Fibroblast of skin of right quadriceps (primary cell): Measurements from ENCODE around the gene ACOX2.

Experiments
- DNase-seq: peaks from one replicate; pipeline ENCODE4 v3.0.0-alpha.2; 2013

The ACOX2 gene

DNA sequence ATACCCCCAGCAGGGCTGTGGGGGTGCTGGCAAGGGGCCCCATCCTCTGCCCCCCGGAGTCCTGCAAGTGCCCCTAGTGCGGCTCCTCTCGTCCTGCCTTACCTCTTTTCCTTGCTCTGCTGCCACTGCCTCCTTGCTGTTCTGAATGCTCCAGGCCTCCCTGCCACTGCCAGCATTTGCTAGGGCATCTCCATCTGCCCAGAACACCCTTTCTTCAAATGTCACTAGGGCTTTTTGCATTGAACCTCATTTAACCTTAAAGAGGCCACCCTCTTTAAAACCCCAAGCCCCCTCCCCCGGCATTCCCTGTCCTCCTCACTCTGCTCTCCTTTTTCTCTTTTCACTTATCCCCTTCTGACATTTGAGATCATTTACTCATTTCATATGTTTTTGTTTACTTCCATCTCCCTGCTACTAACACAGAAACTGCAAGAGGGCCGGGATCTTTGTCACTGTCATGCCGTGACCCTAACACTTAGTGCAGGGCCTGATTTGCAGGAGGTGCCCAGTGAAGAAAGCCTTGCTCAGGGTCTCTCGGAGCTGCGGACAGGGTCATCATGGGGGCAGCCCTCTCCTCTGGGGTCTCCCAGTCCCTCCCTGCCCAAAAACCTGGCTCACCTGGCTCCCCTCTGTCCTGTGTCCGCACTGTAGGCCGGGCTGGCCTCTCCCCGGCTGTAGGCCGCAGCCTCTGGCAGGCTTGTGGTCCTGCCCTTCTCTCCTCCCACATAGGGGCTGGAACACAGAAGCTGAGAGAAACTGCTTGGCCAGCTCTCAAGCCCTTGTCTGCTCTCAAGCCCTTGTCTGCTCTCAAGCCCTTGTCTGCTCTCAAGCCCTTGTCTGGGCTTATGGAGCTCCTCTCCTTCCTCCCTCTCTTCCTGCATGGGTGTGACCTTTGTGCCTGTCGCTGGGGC lies at the start of gene ACOX2:
TSS of gene ACOX2 (minus strand) at position 690 of the 911 bp plus-strand sequence. CDS start 2,084 bp downstream, outside the sequence.
- DNase-seq: no peak

DNA sequence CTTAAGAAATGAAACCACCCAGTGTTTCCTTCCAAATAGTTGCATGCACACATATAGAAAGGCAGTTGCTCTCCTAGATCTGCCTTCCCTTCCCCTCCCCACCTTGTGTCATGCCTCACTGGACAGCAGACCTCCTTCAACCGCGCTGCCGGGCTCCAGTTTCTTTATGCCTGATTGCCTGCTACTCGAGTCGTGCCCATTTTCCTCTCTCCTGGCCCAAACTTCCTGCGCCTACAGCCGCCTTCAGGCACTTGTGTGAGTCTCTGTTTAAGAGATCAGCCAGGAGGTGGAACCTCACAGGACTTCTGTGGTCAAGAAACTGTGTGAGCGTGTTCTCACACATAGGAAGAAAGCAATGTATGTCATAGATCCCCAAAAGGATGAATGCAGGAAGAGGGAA lies 49.0 kb upstream of the ACOX2 start:
- no peak for DNase-seq

DNA sequence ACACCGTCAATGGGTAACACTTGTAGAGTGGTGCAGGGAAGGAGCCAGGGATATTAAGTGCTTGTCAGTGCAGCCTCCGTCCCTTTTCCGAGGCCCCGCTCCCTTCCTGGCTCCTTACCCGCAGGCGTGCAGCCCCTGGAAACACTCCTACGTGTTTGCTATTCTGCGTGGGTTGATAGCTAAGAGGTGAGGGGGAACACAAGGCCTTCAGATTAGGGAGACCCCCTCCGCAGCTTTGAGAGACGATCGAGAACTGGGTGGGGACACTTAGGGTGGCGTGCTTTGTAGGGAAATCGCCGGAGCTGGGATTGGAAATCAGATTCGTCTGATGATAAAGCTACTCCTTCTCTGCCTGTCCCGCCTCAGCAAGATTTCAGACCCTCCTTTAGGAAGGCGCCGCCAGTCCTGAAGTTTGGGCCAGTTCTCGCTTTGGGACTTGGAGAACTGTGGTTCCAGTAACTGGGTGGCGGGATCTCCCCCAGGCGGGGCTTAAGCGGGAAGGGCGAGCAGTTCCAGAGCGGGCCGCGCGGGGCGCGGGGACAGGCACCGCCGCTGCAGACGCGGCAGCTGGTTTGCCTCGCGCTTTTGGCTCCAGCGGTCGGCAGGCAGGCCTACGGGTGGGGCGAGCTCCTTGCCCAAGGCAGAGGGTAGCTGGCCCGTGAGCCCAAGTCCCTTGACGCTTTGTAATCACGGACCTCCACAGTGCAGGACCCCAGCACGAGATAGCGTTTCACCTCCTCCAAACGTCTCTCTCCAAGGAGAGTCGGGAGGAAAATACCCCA lies 48.2 kb upstream of the ACOX2 start:
- DNase-seq: peak; percentile 62

DNA sequence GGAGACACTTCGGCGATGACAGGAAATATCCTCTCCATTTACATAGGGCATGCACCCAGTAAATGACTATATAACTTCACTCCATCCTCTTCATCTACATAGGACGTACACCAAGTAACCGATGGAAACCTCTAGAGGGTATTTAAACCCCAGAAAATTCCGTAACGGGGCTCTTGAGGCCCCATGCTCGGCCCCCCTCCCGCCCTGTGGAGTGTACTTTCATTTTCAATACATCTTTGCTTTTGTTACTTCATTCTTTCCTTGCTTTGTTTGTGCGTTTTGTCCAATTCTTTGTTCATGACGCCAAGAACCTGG lies 47.7 kb upstream of the ACOX2 start:
- DNase-seq: no peak

DNA sequence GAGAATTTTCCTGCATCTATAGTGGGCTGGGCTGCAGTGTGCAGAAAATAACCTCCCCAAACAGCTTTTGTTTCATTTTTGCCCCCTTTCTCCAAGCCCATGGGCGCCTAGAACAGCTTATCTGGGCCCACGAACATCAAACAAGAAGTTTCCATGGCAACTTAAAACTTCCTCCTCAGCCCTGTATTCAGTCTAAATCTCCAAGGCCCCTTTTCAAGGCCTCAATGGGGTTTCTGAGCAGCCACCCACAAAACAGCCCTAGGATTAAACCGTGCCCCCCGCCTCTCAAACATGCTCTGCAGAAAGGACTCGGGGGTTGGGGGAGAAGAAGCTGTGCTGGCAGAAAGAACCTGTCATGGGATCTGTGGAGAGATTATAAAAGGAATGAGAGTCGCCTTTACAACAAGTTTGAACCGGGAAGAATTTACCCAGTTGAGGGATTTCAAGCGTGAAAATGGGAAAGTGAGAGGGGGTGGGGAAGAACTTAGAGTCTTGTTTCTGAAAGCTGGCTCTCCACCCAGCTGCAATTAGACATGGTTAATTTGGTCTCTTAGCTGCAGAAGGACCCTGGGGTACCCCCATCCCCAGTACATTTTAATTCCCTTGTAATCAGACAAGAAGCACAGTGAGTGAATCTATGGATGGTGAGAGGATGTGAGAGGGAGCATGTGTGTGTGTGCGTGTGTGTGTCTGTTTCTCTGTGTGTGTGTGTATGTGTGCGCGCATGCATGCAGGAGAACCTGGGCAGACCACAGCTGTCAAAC lies 44.5 kb upstream of the ACOX2 start:
- DNase-seq: no peak

DNA sequence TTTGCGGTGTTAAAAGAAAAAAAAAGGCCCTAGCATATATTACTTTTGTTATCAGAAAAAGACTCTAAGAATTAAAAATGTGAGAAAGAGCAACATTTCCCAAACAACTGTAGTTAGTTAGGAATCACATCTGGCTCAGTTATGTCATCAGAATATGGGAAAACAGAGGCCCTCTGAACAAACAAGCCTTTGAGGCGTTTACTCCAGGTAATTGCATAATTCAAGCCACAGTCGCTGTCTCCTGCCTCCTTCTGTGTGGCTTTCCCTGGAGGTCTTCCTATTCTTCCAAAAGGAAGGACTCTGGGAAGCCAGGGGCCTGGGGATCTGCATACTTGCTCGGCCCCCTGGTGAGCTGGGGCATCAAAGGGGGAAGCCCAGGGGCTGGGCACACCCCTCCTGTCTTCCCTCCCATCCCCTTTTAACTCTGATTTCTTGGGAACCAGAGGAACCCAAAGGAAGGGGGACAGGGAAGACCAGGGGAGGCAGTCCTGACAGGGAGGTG lies 43.9 kb upstream of the ACOX2 start:
- no peak for DNase-seq

DNA sequence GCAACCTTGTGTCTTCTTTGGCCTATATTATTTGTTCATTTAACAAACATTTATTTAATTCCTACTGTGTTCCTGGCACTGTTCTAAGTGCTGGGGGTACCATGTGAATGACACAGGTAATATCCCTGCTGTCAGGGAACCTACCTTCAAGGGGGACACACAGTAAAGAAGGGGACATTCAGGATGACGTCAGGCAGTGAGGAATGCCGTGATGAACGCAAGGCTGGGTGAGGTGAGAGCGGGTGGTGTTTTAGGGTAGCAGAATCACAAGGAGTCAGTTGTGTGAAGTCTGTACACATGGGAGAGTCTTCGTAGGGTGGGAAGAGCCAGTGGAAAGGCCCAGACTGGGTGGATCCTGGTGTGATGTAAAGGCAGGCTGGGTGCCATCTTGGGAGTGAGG lies 41.9 kb upstream of the ACOX2 start:
- DNase-seq: no peak

DNA sequence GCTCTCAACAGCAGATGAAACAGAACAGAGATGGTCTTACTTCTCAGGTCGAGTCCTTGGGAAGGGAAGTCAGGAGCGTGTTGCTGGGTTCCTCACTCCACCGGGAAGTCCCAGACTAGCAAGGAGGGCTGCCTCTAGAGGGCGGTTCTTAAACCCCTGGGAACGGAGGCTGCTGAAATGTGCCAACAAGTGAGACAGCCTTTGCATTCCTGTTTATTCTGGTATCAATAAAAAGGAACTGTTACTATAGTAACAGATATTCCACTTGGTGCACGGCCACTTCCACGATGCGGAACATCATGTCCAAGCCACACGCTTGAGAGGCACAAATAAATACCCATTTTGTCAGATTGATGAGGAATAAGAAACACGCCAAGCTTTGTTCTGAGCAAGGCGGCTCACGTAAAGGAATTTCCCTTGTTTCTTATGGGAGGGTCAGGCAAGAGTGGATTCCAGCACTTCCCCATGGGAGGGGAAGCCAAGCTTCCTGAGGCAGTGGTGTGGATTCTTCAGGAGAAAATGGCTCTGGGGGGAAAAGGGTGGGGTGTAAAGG lies 40.4 kb upstream of the ACOX2 start, which contains the start of gene FAM107A:
TSS of gene FAM107A (minus strand) at position 123 of the 553 bp plus-strand sequence. CDS start 7,531 bp downstream, outside the sequence.
- DNase-seq: peak; percentile 26

DNA sequence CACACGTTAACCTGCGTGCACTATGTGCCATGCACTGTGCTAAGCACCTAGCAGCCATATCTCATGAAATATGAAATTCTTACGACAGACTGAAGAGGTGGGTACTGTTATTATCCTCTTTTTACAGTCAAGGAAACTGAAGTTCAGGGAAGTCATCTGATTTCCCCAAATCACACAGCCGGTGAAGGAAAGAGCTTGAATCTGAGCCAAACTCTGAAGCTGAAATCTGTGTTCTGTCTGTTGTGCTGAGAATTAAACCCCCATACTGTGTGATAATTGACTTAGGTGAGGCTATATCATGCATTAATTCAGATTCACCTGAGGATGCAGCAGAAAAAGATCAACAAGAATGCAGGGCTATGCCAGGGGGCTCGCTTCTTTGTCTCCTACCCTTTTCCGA lies 39.7 kb upstream of the ACOX2 start:
- no peak for DNase-seq

DNA sequence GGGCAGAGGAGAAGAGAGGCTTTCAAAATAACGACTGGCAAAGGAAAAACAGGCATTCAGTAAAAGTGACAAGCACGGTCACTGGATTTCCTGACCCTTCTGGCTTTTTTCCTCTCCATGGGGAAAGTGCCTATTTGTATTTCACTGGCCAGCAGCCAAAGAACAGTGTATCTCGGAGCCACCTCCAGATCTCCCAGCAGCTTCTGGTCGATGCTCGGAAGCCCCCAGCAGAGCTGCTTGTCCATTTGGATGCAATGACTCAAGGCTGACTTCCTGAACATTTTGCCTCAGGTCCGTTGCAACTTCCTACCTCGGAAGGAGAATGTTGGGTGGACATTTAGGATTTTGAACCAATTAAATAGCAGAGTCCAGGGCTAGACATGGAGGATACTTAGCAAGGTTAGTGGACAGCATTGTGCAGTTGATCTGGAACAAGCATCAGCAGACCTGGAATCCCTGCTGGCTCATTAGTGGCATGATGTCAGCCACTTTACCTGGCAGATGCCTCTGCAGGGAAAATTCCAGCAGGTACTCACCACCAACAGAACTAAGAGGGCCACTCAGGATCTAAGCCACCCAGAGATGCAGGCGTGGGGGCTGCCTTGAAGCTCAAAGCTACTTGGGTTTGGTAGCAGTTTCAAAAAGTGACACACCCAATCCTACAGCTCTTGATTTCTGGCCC lies 39.1 kb upstream of the ACOX2 start:
- no peak for DNase-seq

DNA sequence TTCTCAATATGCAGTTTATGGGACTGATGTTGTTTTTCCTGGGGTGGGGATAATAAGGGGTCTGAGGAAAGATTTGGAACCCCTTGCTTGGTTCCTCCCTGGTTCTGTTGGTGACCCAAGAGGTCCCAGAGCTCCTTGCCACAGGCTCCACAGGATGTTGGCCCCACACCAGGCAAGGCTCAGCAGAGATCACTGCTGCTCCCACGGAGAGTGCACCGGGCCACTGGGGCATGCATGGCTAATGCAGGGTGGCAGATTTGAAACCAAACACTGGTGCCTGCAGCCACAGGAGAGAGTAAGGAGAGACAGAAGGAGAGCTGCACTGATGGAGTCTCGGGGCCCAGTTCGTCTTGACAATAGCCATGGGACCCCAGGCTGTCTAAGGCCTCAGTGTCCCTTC lies 37.7 kb upstream of the ACOX2 start:
- no peak for DNase-seq

DNA sequence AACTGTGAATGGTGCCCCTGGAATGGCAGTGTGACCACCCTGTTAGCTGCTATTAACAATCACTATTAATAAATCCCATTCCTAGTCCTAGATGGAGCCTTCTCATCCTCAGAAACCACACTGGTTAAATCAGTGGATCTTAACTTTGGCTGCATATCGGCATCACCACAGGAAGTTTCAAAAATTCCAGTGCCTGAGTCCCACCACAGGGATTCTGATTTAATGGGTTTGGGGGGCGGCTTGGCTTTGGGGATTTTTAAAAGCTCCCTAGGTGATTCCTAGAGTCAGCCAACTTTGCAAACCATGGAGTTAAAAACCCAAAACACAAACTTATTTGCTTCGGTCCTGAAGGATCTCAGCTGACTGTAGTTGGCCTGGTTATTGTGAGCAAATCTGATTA lies 37.1 kb upstream of the ACOX2 start:
- peak; percentile 47 for DNase-seq

DNA sequence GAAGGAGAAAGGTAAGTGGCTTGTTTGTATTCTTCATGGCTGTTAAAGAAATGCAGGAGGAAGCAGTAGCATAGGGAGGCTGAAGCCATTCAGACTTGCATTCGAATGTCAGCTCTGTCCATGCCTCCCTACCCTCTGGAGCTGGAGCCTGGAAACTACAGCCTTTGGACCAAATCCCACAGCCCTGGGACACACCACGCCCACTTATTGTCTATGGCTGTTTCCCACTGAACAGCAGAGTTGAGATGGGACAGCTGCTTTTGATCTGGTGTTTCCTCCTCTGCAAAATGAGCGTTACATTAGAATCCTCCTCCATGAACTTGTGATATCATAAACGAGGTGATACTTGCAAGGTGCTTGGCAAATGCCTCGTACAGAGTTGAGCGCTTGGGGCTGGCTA lies 36.6 kb upstream of the ACOX2 start:
- peak; percentile 22 for DNase-seq

DNA sequence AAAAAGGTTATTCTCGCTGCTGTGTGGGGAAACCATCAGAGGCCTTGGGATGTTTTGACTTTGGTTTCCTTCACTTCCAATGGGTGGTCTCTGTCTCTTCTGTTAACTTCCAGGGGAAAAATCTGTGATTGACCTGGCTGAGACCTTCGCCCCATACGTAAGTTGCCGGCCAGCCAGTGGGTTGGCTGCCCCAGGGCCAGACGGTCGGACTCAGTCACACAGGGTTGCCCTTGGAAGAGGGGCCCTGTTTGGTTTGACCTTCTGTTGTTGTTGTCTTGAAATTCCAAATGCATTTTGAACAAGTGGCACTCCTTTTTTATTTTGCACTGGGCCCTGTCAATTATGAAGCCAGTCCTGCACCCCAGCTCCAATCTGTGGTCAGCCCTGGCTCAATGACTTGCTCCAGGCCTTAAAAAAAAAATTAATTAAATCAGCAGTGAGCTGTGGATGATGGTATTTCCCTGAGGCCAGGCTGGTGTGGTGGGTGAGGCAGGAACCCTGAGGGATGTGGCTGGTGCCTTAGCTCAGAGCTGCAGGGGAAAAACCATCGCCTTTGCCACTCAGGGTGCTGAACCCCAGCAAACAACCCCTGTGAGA lies 35.7 kb upstream of the ACOX2 start:
- DNase-seq: no peak

DNA sequence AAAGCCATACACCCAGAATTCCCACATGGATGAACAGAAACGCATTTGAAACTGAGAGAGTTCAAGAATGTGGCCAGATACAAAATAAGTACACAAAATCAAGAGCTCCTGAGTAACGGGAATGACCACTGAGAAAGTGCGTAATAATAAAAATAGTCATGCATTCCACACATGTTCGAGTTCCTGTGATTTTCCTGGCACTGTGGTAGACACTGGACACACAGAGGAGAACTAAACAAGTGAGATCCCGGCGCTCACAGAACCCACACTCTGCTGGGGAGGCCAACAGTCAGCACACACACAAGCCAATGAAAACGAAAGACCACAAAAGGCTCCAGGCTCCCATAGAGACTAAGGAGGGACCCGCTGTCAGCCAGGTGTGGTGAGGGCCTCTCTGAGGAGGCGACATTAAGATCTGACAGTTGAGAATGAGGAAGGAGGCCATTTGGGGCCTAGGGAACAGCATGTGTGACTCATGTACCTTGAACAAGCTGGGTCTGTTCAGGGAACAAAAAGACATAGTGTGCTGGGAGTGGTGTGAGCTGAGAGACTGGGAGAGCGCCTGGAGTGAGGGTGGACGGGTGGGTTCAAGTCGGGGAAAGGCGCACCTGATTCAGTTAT lies 35.1 kb upstream of the ACOX2 start:
- no peak for DNase-seq

DNA sequence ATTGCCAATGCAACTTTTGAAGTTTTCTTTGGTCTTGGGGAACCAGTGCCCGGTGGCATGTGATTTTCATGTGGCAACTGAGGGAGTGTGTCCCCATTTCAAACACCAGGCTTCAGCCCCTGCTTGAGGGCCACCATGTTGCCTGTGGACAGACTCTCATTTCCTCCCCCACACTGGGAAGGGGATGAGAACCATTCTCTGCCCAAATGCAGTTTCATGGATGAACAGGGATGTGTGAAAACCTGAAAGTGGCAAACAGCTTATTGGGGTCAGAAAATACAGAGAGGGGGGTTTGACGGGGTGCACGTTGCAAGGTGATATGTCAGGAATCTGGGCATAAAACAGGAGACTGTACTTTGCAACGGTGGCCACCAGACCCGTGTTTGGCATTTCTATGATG lies 33.9 kb upstream of the ACOX2 start:
- no peak for DNase-seq

DNA sequence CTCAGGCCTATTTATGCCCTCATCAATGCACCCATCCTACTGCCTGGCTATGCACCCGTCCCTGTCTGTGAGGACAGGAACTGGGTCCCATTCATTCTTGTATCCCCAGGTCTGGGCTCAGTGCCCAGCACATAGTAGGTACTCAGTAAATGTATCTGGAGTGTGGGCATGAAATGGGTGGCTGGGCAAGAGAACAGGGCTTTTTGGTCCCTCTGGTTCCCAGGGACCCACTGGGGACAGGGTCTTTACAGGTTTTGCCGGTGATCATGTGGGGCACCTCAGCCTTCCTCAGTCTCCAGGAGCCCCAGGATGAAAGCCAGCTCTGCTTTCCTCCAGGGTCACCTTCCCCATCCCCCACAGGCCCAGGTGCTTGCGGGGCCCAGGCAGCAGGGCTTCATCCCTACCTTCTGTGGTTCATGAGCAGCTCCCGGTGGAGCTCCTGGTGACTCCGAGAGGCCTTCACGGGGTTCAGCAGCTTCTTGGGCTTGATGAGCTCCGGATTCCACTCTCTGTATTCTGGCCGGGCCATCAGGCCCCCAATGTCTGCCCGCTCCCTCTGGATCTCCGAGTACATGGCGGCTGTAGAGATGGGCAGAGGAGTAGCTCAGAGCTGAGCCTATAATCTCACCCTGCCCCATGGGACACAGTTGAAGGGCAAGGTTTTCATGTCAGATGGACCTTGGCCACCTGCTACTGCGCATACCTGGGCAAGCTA lies 32.5 kb upstream of the ACOX2 start:
- DNase-seq: no peak

DNA sequence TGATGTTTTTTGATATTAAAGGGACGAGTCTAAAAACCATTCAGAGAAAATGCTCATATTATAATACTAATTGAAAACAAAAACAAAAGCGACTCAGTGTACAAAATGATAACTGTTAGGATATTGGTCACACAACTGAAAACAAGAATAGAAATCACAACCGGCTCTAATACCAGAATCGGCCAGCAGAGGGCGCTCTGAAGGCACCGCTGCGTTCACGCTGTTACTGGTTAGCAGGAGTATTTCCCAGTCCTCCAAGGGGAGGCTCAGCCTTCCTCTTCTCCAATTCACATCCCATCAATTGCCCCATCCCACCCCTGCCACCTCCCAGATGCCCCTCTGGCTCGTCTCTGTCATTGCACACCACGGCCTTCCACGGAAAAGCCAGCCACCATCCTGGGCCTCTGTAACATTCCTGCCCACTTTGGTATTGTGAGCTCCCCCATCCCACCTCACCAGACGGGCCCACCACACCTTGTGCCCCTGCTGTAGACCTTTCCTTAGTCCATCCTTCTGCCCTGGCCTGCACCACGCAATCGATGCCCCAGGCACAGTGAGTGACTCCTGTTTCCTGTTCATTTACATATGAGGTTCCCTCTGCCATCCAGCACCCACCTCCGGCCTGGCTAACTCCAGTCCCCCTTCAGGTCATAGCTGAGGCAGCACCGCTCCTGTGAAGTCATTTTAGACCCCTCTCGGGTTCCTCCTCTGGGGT lies 31.7 kb upstream of the ACOX2 start:
- peak; percentile 59 for DNase-seq

DNA sequence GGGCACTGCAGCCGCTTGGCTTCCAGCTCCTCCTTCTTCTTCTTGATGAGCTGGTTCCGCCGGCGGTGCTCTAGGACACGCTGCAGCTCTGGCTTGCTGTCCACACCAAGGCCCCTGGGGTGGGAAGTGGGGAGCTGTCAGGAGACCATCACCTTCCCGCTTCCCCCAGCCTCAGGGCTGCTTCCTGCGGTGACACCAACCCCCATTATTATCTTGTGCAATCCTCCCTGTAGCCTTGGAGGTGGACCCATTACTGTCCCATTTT lies 30.2 kb upstream of the ACOX2 start:
- DNase-seq: no peak
